K562 (cell line): ENCODE data around the gene DNAH10. TPM values are rescaled to one million over a fixed set of nuclear protein-coding genes. Genes with fewer than 3 reads are reported as not detected.

Source experiments
- ATAC-seq: fragments of 200-7000 bp; cut with Tn5 transposase; 3 replicates; pipeline ENCODE4 v1.9.1; 2020; ENCODE audit warnings: moderate library complexity
- BruUV-seq: library from RNA; stranded (reverse); fragments of 400-500 nt; replicated peaks from 2 replicates; lab custom pipeline; 2021; lab: Mats Ljungman, UMichigan
- CTCF ChIA-PET: fragments of 300-600 bp; formaldehyde crosslinking; extraction: SDS; loops from one replicate; lab custom pipeline; 2021; ENCODE audit warnings: low intra/inter-chr PET ratio; lab: Yijun Ruan, JAX
- POLR2A ChIA-PET: fragments of 300-600, 350-650 bp; sonication (Branson Sonifier 250); formaldehyde crosslinking; extraction: SDS; loops from one replicate; lab custom pipeline; 2021; ENCODE audit warnings: antibody characterized with exemption, inconsistent platforms; lab: Yijun Ruan, JAX
- DNase-seq, 4 experiments: peaks; one replicate each; pipeline versions ENCODE4 v3.0.0 to v3.0.0-alpha.2; 2011 to 2018; ENCODE audit warnings: low spot score in 3 of 4, mixed read lengths in 3 of 4; ENCODE audit errors: extremely low read depth in 1 of 4
- FAIRE-seq: peaks from 2 replicates; lab custom pipeline; 2011; peaks lifted over from hg19 to GRCh38; lab: Jason Lieb, UNC
- H2AFZ ChIP-seq: 2 replicates; pipeline ENCODE4 v1.6.0; 2011; ENCODE audit warnings: low read depth, low read length, control low read depth, inconsistent platforms
- H3K27ac ChIP-seq: fragments of 200-600 bp; 3 replicates; pipeline ENCODE4 v1.8.0; 2011; ENCODE audit warnings: low read depth, mild to moderate bottlenecking, control low read depth, inconsistent platforms, low read length, moderate library complexity, mixed read lengths; ENCODE audit errors: extremely low read depth
- H3K27me3 ChIP-seq, 2 experiments: fragments of 300-600 bp in 1 of 2; 2 replicates in 1 of 2; 3 replicates in 1 of 2; pipeline versions ENCODE4 v1.6.0 to v1.8.0; 2011; ENCODE audit warnings: inconsistent platforms in 2 of 2, low read length in 2 of 2, mild to moderate bottlenecking in 1 of 2, mixed read lengths in 1 of 2, moderate library complexity in 1 of 2; ENCODE audit not compliant: control insufficient read depth in 2 of 2, insufficient read depth in 2 of 2
- H3K36me3 ChIP-seq: fragments of 300-600 bp; 3 replicates; pipeline ENCODE4 v1.8.0; 2011; ENCODE audit warnings: mild to moderate bottlenecking, low read length, inconsistent platforms; ENCODE audit not compliant: control insufficient read depth, insufficient read depth
- H3K4me1 ChIP-seq, 2 experiments: fragments of 200-600 bp in 1 of 2; replicated peaks in 1 of 2; 2 replicates in 1 of 2; 3 replicates in 1 of 2; pipeline versions ENCODE4 v1.5.1 to v1.8.0; 2011; ENCODE audit warnings: inconsistent platforms in 2 of 2, low read length in 2 of 2, mild to moderate bottlenecking in 1 of 2, mixed read lengths in 1 of 2, moderate library complexity in 1 of 2; ENCODE audit not compliant: control insufficient read depth in 2 of 2, insufficient read depth in 2 of 2
- H3K4me2 ChIP-seq: 2 replicates; pipeline ENCODE4 v1.6.1; 2011; ENCODE audit warnings: low read length, control low read depth, inconsistent platforms, mixed read lengths; ENCODE audit not compliant: insufficient read depth
- H3K4me3 ChIP-seq: fragments of 200-600 bp; sonication (generic), shearing (Covaris generic); 2 replicates; pipeline ENCODE4 v1.5.1; 2016; ENCODE audit warnings: control low read depth, inconsistent platforms
- H3K79me2 ChIP-seq: fragments of 200-600 bp; 3 replicates; pipeline ENCODE4 v1.8.0; 2011; ENCODE audit warnings: low read length, inconsistent platforms; ENCODE audit not compliant: control insufficient read depth, insufficient read depth
- H3K9ac ChIP-seq, 2 experiments: 2 replicates each; pipeline versions ENCODE4 v1.6.0 to v1.6.1; 2011; ENCODE audit warnings: low read depth in 2 of 2, low read length in 2 of 2, control low read depth in 1 of 2, inconsistent platforms in 1 of 2, mild to moderate bottlenecking in 1 of 2, mixed read lengths in 1 of 2; ENCODE audit not compliant: insufficient read depth in 1 of 2
- H3K9me1 ChIP-seq: one replicate; pipeline ENCODE4 v1.6.0; 2011; ENCODE audit warnings: inconsistent platforms, mild to moderate bottlenecking, low read length, moderate library complexity; ENCODE audit not compliant: control insufficient read depth, insufficient read depth
- H3K9me3 ChIP-seq: replicated peaks from 2 replicates; pipeline ENCODE4 v1.5.1; 2011; ENCODE audit warnings: low read depth, low read length, inconsistent platforms; ENCODE audit not compliant: control insufficient read depth, insufficient read depth
- H4K20me1 ChIP-seq: replicated peaks from 2 replicates; pipeline ENCODE4 v1.6.1; 2011; ENCODE audit warnings: low read length, inconsistent platforms, mixed read lengths; ENCODE audit not compliant: control insufficient read depth, insufficient read depth
- AFF4 ChIP-seq: sonication (generic); formaldehyde crosslinking; IDR thresholded peaks from 2 replicates; pipeline ENCODE4 v1.8.0; 2023; ENCODE audit warnings: mild to moderate bottlenecking, missing genetic modification reagents
- ASH1L ChIP-seq: fragments of 450-650 bp; IDR thresholded peaks from 2 replicates; pipeline ENCODE4 v1.6.1; 2018; ENCODE audit warnings: borderline replicate concordance, mild to moderate bottlenecking, low read depth; ENCODE audit not compliant: partially characterized antibody
- BCOR ChIP-seq: fragments of 450-650 bp; IDR thresholded peaks from 2 replicates; pipeline ENCODE4 v1.6.1; 2016
- BDP1 ChIP-seq: IDR thresholded peaks from 3 replicates; pipeline ENCODE4 v1.6.1; 2011; ENCODE audit not compliant: insufficient read length, insufficient read depth
- FOS ChIP-seq: IDR thresholded peaks from 3 replicates; pipeline ENCODE4 v1.6.1; 2011; ENCODE audit not compliant: insufficient read length; ENCODE audit errors: extremely low read depth
- MEF2A ChIP-seq: IDR thresholded peaks from 2 replicates; pipeline ENCODE4 v1.6.1; 2011; ENCODE audit warnings: low read depth, mild to moderate bottlenecking, low read length, moderate library complexity; ENCODE audit not compliant: control insufficient read depth
- SAFB ChIP-seq: fragments of 200-400 bp; formaldehyde crosslinking; IDR thresholded peaks from 2 replicates; pipeline ENCODE4 v1.6.1; 2017; ENCODE audit warnings: low read depth, low read length, borderline replicate concordance
- ZBTB33 ChIP-seq: sonication (generic); formaldehyde crosslinking; IDR thresholded peaks from 2 replicates; pipeline ENCODE4 v1.8.1; 2023; ENCODE audit warnings: mild to moderate bottlenecking, missing genetic modification reagents
- ZNF395 ChIP-seq: fragments of 200-800 bp; sonication (Bioruptor generic); IDR thresholded peaks from 2 replicates; pipeline ENCODE4 v1.6.1; 2017; ENCODE audit warnings: missing genetic modification characterization, missing compliant biosample characterization
- ZNF766 ChIP-seq: fragments of 200-800 bp; sonication (Bioruptor generic); conservative IDR thresholded peaks from 2 replicates; pipeline ENCODE4 v1.6.1; 2016; ENCODE audit warnings: missing genetic modification characterization, missing compliant biosample characterization
- WGBS: fragments of 100-300 bp; shearing (Covaris generic); methylation state at CpG from one replicate; pipeline ENCODE4 v1.1.6; 2016; ENCODE audit warnings: low coverage, mixed read lengths; ENCODE audit not compliant: insufficient coverage; ENCODE audit errors: missing lambda C conversion rate; 5-methylcytosine and 5-hydroxymethylcytosine counted together
- in situ Hi-C: fragments of 300-500 bp; cut with MboI; formaldehyde crosslinking; loops from 4 replicates; pipeline ENCODE4 v1.15.0; 2018; ENCODE audit warnings: inconsistent platforms, mixed read lengths
- intact Hi-C: fragments of 100-400 bp; cut with micrococcal nuclease; formaldehyde crosslinking; loops from 2 replicates; pipeline ENCODE4 v1.14.2; 2022
- polyA plus RNA-seq, 8 experiments: library from polyadenylated mRNA; depleted of rRNA in 4 of 8; stranded (reverse) in 5 of 8; unstranded in 3 of 8; fragments of >200 nt; fragmentation: Nextera tagmentation in 2 of 8; fragmentation: Illumina TruSeq in 1 of 8; extraction: Ambion mirVana in 2 of 8; extraction: Trizol in 1 of 8; gene quantifications; 2 replicates each; pipeline versions ENCODE4 v1.2.1 to v1.2.3, GENCODE V29; 2011 to 2014; ENCODE audit warnings: inconsistent platforms in 1 of 8, missing spikeins in 1 of 8
- total RNA-seq, 7 experiments: library from RNA; depleted of rRNA in 6 of 7; stranded (reverse); fragments of >200 nt in 6 of 7; fragmentation: Illumina TruSeq in 2 of 7; extraction: Trizol in 2 of 7; gene quantifications; 2 replicates each; pipeline versions ENCODE4 v1.2.1 to v1.2.3, GENCODE V29; 2011 to 2021; ENCODE audit warnings: low replicate concordance in 1 of 7

The DNAH10 gene
- total and polyA plus RNA-seq, 9 of the 15 experiments (the other 6 are each of a cell fraction or from before 2014, with no cell fraction given), result 0.01 to 0.06 (median 0.04) TPM; not detected in 1

- POLR2A ChIA-PET, result interaction anchor here (0.6 to 0.9 kb wide), 2 partner anchors 20 to 34 kb away, joined by 3 to 4 read pairs; no protein-coding TSS in a partner anchor
- Histone ChIP-seq H3K27ac (no peak overlapping the region), H4K20me1 (no peaks in the 10 kb centered on the region), H3K9me1 (no peaks in the 10 kb centered on the region), H3K9me3 (no peaks in the 10 kb centered on the region), H3K9ac (peak overlapping the region in 1 of 2 experiments; percentile 39; a peak in 1 of 4 replicates), H3K4me1 (peaks cover 9 to 11% of the 10 kb centered on the region in 2 experiments; a peak in 4 of 5 replicates), H3K79me2 (no peaks in the 10 kb centered on the region), H2AFZ (peak overlapping the region; percentile 8; the same call in 1 of the 2 replicates), H3K4me2 (no peak overlapping the region), H3K27me3 (peaks cover 17 to 27% of the 10 kb centered on the region in 2 experiments; a peak in 4 of 5 replicates), H3K4me3 (no peak overlapping the region), H3K36me3 (no peaks in the 10 kb centered on the region)
- TF ChIP-seq BCOR (no peak), ZBTB33 (no peak), MEF2A (no peak), ASH1L (no peak), SAFB (no peak), AFF4 (CRISPR knock-in tag) (no peak), BDP1 (no peak), FOS (no peak), ZNF395 (no peak), ZNF766 (no peak)
- 57% methylated on average over 11 of the region's 11 CpGs for WGBS
- intact Hi-C loops, result no loop called here
- in situ Hi-C loops, result no loop called here
- FAIRE-seq (no peak), DNase-seq (no peak), ATAC-seq (no peak; the same call in 2 of the 3 replicates)
- CTCF ChIA-PET, result no interaction called here
- BruUV-seq, result no TSS peak
Measured at GRCh38 chr12:123948401-123948795, 186.3 kb downstream of the DNAH10 start.
